Anterior cingulate cortex (tissue), 58 donors: ENCODE results near the gene HEATR5B.
"Not testable (repeated sequence)": the region's sequence is repeated elsewhere in the genome, so short reads cannot be mapped to it uniquely, and the experiment has no call there.

Experiments used
- DNase-seq, 58 donors: peaks; one replicate each; lab custom pipeline; 2025; lab: John Stamatoyannopoulos, UW

HEATR5B gene

GRCh38 chr2:36951027-36951518, 133.1 kb downstream of the HEATR5B start:
- no peak for DNase-seq

GRCh38 chr2:36949845-36950244, 134.3 kb downstream of the HEATR5B start:
- no peak for DNase-seq

- not testable (repeated sequence) for DNase-seq
Measured at GRCh38 chr2:36945240-36945639, 138.9 kb downstream of the HEATR5B start.

GRCh38 chr2:36941867-36942266, 142.3 kb downstream of the HEATR5B start:
- no peak for DNase-seq

GRCh38 chr2:36936526-36936925, 147.6 kb downstream of the HEATR5B start:
- DNase-seq: not testable (repeated sequence)

GRCh38 chr2:36931688-36932087, 152.5 kb downstream of the HEATR5B start:
- DNase-seq: not testable (repeated sequence)
